HepG2 (cell line): ENCODE measurements around the gene SIX4. TPM values are rescaled to one million over a fixed set of nuclear protein-coding genes. Genes with fewer than 3 reads are reported as not detected.

ENCODE experiments used
- BCL6 ChIP-seq: IDR thresholded peaks from 2 replicates; pipeline ENCODE4 v1.6.1; 2016; ENCODE audit warnings: missing genetic modification reagents, missing compliant biosample characterization
- CBFB ChIP-seq: sonication (generic); formaldehyde crosslinking; IDR thresholded peaks from 2 replicates; pipeline ENCODE4 v1.4.0; 2020; ENCODE audit warnings: missing genetic modification reagents
- CSRNP1 ChIP-seq: sonication (generic); formaldehyde crosslinking; IDR thresholded peaks from 2 replicates; pipeline ENCODE4 v1.8.1; 2023; ENCODE audit warnings: mild to moderate bottlenecking, missing genetic modification reagents
- GATAD1 ChIP-seq: IDR thresholded peaks from 2 replicates; pipeline ENCODE4 v1.6.1; 2016; ENCODE audit warnings: missing genetic modification reagents, missing compliant biosample characterization
- IKZF4 ChIP-seq: sonication (generic); formaldehyde crosslinking; IDR thresholded peaks from 2 replicates; pipeline ENCODE4 v1.5.1; 2020; ENCODE audit warnings: borderline replicate concordance, mild to moderate bottlenecking, low read depth, missing genetic modification reagents; ENCODE audit errors: not compliant biosample characterization
- NPAS2 ChIP-seq: sonication (generic); formaldehyde crosslinking; IDR thresholded peaks from 2 replicates; pipeline ENCODE4 v1.8.0; 2022; ENCODE audit warnings: mild to moderate bottlenecking, missing genetic modification reagents, borderline replicate concordance
- NR1H2 ChIP-seq: sonication (generic); formaldehyde crosslinking; IDR thresholded peaks from 2 replicates; pipeline ENCODE4 v1.8.1; 2022; ENCODE audit warnings: low read depth, missing genetic modification reagents, borderline replicate concordance
- PCBP1 ChIP-seq: fragments of 200-400 bp; formaldehyde crosslinking; IDR thresholded peaks from 2 replicates; pipeline ENCODE4 v1.6.1; 2017; ENCODE audit warnings: mild to moderate bottlenecking, low read depth, low read length, borderline replicate concordance
- RAD51 ChIP-seq: fragments of 450-650 bp; IDR thresholded peaks from 2 replicates; pipeline ENCODE4 v1.6.1; 2016; ENCODE audit warnings: borderline replicate concordance
- RXRB ChIP-seq: IDR thresholded peaks from 2 replicates; pipeline ENCODE4 v1.6.1; 2016; ENCODE audit warnings: borderline replicate concordance, missing genetic modification reagents, missing compliant biosample characterization
- SMARCE1 ChIP-seq: fragments of 450-650 bp; IDR thresholded peaks from 2 replicates; pipeline ENCODE4 v1.6.1; 2017; ENCODE audit warnings: borderline replicate concordance
- SNAI1 ChIP-seq: sonication (generic); formaldehyde crosslinking; IDR thresholded peaks from 2 replicates; pipeline ENCODE4 v1.5.0; 2020; ENCODE audit warnings: mild to moderate bottlenecking, missing genetic modification reagents, borderline replicate concordance
- THAP11 ChIP-seq: IDR thresholded peaks from 2 replicates; pipeline ENCODE4 v1.6.1; 2016; ENCODE audit warnings: missing biosample characterization, missing genetic modification reagents
- THRA ChIP-seq: sonication (generic); formaldehyde crosslinking; IDR thresholded peaks from 2 replicates; pipeline ENCODE4 v1.4.0; 2020; ENCODE audit warnings: missing genetic modification reagents, borderline replicate concordance
- ZBTB49 ChIP-seq: sonication (generic); formaldehyde crosslinking; IDR thresholded peaks from 2 replicates; pipeline ENCODE4 v1.4.0; 2020; ENCODE audit warnings: missing genetic modification reagents, borderline replicate concordance
- ZFP36L2 ChIP-seq: sonication (generic); formaldehyde crosslinking; IDR thresholded peaks from 2 replicates; pipeline ENCODE4 v1.4.0; 2020; ENCODE audit warnings: missing genetic modification reagents
- ZNF260 ChIP-seq: sonication (generic); formaldehyde crosslinking; IDR thresholded peaks from 2 replicates; pipeline ENCODE4 v1.4.0; 2020; ENCODE audit warnings: missing genetic modification reagents, low read depth, mild to moderate bottlenecking, borderline replicate concordance
- ZNF331 ChIP-seq: sonication (generic); formaldehyde crosslinking; IDR thresholded peaks from 2 replicates; pipeline ENCODE4 v1.4.0; 2020; ENCODE audit warnings: missing genetic modification reagents
- ZNF660 ChIP-seq: sonication (generic); formaldehyde crosslinking; IDR thresholded peaks from 2 replicates; pipeline ENCODE4 v1.5.1; 2020; ENCODE audit warnings: mild to moderate bottlenecking, low read depth, missing genetic modification reagents, borderline replicate concordance
- ZNF749 ChIP-seq: sonication (generic); formaldehyde crosslinking; IDR thresholded peaks from 2 replicates; pipeline ENCODE4 v1.8.0; 2022; ENCODE audit warnings: mild to moderate bottlenecking, missing genetic modification reagents, moderate library complexity, borderline replicate concordance
- ZXDC ChIP-seq: sonication (generic); formaldehyde crosslinking; IDR thresholded peaks from 2 replicates; pipeline ENCODE4 v1.5.0; 2020; ENCODE audit warnings: mild to moderate bottlenecking, missing genetic modification reagents
- polyA plus RNA-seq, 8 experiments: library from polyadenylated mRNA; depleted of rRNA in 3 of 8; stranded (reverse) in 7 of 8; unstranded in 1 of 8; fragments of >200 nt; fragmentation: Illumina TruSeq in 4 of 8; extraction: Trizol in 4 of 8; gene quantifications; 2 replicates each; pipeline versions ENCODE4 v1.2.1 to v1.2.3, GENCODE V29; 2011 to 2016; ENCODE audit warnings: low read depth in 4 of 8, missing spikeins in 1 of 8, mixed read lengths in 1 of 8; ENCODE audit not compliant: insufficient read depth in 1 of 8
- total RNA-seq, 5 experiments: library from RNA; depleted of rRNA; stranded (reverse); fragments of >200 nt; fragmentation: Illumina TruSeq; extraction: Trizol; gene quantifications; 2 replicates each; pipeline ENCODE4 v1.2.3, GENCODE V29; 2016; ENCODE audit warnings: low read depth in 1 of 5

Gene SIX4
- total and polyA plus RNA-seq, 2 of the 13 experiments (the other 11 are each of a cell fraction or from before 2014, with no cell fraction given), result 5.0 to 6.0 TPM

GRCh38 chr14:60734465-60735242 is 10.5 kb upstream of the SIX4 start, which contains the start of gene MNAT1 (continued):
- TF ChIP-seq ZBTB49 (CRISPR knock-in tag), result no peak
- TF ChIP-seq ZFP36L2 (CRISPR knock-in tag), result peak; percentile 59; the same call in 1 of the 2 replicates
- no peak for TF ChIP-seq IKZF4 (CRISPR knock-in tag)
- TF ChIP-seq THRA (CRISPR knock-in tag), result peak; percentile 82
- peak; percentile 98 for TF ChIP-seq GATAD1 (CRISPR knock-in tag)
- 0 out of 2 replicates have a peak, but pooled peaks have one; percentile 63 for TF ChIP-seq ZNF749
- TF ChIP-seq THAP11 (CRISPR knock-in tag), result peak; percentile 92
- 0 out of 2 replicates have a peak, but pooled peaks have one; percentile 25 for TF ChIP-seq ZNF660 (CRISPR knock-in tag)
- no peak for TF ChIP-seq NPAS2 (CRISPR knock-in tag)
- TF ChIP-seq RXRB, result peak; percentile 83; the same call in 1 of the 2 replicates
- TF ChIP-seq SMARCE1, result no peak
- TF ChIP-seq ZNF260 (CRISPR knock-in tag), result no peak
- peak; percentile 94 for TF ChIP-seq ZNF331
- TF ChIP-seq PCBP1, result peak; percentile 59; the same call in 1 of the 2 replicates
- peak; percentile 55; the same call in 1 of the 2 replicates for TF ChIP-seq CBFB (CRISPR knock-in tag)
- peak; percentile 55; the same call in 1 of the 2 replicates for TF ChIP-seq BCL6
- no peak for TF ChIP-seq RAD51
- TF ChIP-seq NR1H2, result no peak
- peak; percentile 35; the same call in 1 of the 2 replicates for TF ChIP-seq SNAI1 (CRISPR knock-in tag)
- TF ChIP-seq CSRNP1 (CRISPR knock-in tag), result no peak
- TF ChIP-seq ZXDC (CRISPR knock-in tag), result peak; percentile 24; the same call in 1 of the 2 replicates
